Measurements from ENCODE around the gene TRIP12.
"Not testable (repeated sequence)": the region's sequence is repeated elsewhere in the genome, so short reads cannot be mapped to it uniquely, and the experiment has no call there.

TRIP12 gene

DNA sequence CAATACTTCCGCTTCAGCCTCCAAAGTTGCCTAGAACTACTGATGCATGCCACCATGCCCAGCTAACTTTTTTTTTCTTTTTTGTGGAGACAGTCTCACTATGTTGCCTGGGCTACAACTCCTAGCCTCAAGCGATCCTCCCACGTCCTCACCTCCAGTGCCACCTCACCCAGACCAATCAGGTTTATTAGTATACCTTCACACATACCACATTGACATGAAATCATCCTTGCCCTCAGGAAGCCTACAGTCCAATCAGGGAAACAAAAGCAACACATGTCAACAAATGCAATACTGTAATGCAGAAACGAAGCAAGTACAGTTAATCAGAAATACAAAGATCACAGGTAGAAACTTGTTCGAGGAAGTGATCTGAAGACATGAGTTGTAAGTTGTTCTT, 4.0 kb downstream of the TRIP12 start:
- no peak for DNase-seq

DNA sequence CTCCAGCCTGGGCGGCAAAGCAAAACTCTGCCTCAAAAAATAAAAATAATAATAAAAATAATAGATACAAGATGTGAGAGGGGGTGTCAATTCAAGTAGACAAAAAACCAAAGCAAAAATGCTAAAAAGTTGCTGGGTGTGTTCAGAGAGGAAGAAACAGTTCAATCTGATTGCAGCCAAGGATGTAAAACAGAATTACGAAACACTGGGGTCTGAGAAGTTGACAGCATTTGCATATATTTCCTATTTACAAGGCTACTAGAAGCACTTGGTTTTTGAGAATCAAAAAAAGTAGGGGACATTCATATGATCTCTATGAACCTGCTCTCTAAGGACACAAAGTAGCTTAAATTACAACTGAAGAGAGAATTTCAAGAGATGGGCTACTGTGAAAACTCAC, 7.6 kb downstream of the TRIP12 start:
- DNase-seq, result no peak

DNA sequence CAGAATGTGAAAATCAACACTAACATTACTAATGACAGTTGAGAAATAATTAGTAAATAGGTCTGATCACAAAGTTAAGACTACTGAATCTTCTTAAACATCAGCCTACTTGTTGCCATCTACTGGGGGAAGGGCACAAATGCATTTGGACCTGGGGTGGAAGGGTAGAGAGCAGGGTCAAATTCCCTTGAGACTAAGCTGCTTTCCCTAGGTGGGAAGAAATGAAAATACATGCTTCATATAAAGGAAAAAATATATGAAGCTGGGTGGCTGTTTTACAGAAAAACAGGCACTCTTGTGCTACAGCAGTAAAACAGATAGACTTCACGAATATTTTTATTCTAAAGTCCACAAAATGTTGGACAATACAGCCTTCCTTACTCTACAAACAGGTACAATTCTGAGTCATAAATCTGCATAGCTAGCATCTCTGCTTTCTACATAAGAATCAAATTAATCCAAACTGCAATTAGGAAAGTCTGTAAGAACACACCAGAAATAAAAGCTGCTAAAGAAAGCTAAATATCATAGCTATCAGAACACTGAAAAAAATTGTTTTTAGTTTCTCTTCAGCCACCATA, 10.9 kb downstream of the TRIP12 start:
- no peak for DNase-seq

DNA sequence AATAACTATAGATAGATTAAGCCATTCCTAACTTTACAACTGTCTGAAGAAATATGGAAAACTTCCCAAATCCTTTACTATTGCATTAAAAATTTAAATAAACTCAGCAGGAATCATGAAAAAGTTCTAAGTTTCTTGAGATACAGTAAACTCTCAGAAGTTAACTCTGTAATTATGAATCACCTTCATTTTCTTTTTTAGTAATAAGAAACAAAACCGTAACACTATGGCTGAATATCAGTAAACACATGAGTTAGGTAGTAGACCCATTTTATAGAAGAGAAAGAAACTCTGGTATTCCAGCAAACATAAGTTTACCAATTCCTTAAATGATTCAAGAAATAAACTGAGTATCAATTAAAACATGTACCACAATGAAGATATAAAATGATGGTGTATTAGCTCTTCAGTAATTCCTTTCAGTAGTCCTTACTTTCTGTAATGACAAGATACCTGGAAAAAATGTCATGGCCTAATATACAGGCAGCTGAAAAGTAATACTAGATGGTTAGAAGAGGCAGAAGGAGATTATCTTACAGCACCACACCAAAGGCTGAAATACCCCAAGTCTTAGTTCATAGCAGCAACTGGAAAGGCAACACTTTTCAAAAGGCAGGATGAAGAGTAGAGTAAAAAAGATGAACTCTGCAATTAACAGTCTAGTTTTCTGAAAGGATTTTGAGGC, 11.5 kb downstream of the TRIP12 start:
- DNase-seq, result no peak

DNA sequence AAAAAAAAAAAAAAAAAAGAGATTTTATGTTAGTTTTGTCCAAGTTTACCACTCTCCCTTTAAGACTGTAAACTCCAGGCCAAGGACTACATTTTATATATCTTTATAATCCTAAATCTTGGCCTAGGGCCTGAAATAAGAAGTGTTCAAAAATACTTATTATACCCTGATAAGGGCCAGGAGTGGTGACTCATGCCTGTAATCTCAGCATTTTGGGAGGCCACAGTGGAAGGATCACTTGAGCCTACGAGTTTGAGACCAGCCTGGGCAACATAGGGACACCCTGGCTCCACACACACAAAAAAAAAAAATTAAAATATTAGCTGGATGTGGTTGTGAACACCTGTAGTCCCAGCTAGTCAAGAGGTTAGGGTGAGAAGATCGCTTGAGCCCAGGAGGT, 12.7 kb downstream of the TRIP12 start:
- DNase-seq, result no peak

DNA sequence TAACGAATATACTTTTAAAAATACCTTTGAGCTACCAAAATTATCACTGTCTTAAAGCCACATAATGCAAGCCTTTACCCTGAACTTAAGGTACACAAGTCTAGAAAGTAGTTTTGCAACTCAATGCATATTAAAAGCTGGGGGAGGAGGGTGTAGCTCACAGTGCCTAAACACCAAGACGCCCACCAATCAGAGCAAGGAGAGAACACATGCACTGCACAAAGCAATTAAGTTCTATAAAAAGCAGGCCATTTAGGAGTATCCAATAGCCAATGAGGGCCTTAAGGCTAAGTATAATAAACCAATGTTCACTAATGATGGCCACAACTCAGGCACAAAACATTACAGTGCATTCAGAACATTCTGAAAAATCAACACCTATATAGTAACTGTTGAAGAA, 16.2 kb downstream of the TRIP12 start:
- no peak for DNase-seq

DNA sequence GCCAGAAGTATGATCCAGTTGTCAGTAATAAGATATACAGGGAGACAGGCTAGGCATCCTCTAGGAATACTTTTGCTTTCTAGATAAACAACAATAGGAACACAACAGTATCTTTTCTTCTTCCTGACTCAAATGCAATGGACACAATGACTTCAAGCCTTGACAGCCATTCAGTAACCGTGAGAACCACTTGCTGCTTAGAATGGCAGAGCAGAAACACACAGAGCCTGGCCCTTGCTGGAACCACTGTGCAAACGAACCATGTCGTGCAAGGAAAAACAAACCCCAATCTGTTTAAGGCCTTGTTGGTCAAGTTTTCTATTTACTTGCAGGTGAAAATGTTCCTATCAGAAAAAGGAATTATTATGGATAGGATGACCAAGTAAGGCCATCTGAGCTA, 18.8 kb downstream of the TRIP12 start:
- DNase-seq, result no peak

DNA sequence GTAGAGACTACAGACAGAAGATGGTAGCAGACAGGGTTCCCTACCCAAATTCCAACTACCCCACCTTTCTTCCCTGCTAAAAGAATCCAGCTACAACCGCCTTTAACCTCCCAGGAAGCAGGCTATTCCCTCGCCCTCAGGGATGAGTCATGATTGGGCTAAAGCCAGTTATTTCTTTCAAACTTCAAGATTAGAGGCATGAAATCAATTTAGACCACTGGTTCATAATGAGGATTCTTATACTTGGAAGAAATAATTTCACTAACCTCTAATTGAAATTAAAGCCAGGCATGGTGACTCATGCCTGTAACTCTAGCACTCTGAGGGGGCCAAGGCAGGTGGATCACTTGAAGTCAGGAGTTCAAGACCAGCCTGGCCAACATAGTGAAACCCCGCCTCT, 20.0 kb downstream of the TRIP12 start:
- DNase-seq, result no peak

DNA sequence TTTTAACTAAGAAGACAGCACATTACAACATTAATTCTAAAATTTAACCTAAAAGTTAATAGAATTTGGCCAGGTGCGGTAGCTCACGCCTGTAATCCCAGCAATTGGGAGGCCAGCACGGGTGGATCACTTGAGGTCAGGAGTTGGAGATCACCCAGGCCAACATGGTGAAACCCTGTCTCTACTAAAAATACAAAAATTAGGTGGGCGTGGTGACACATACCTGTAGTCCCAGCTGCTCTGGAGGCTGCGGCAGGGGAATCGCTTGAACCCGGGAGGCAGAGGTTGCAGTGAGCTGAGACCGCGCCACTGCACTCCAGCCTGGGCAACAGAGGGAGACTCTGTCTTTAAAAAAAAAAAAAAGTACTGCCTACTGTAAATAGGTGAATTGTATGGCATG, 21.3 kb downstream of the TRIP12 start:
- not testable (repeated sequence) for DNase-seq

DNA sequence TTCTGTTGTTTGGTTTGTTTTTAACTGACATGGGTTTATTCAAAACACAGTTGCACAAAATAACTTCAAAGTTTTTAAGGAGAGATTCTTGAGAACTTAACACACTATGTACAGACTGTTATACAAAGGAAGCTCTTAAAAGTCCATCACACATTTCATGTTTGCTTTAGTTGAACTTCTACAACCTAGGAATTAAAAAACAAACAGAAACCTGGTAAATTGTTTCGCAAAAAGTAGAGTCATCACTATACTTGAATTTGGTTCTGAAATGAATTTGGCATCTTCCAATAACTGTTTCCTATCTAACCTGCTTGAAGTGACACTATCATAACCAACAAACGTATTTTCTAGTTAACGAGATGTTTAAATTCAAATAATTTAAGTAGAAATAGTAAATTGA, 21.8 kb downstream of the TRIP12 start:
- no peak for DNase-seq

DNA sequence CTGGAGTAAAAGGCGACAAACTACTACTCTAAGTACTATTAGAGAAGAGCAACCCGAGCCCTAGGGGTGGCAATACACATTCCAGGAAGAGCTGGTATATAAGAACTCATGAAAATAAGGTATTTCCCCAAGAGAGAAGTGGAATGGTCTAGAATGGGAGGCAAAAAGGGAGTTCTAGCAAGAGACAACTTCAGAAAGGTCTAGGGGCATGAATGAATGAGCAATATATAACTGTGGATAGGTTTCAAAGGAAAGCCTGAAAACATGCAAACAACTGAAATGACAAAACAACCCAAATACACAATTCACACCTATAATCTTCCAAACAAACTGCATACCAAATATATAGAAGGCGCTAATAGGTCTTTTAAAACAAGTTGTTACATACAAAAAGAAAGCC, 22.2 kb downstream of the TRIP12 start:
- DNase-seq, result no peak

DNA sequence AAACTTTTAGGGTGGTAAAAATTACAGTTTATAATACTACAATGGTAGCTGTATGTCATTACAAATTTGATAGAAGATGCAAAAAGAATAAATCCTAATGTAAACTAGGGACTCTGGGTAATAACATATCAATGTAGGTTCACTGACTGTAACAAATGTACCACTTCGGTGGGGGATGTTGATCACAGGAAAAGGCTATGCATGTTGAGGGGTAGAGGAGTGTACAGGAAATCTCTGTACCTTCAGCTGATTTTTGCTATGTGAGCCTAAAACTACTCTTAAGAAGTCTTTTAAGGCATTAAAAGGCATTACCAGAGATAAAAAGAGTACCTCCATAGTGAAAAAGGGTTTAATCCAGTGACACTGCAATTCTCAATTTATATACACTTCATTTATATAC, 25.0 kb downstream of the TRIP12 start:
- DNase-seq, result no peak

DNA sequence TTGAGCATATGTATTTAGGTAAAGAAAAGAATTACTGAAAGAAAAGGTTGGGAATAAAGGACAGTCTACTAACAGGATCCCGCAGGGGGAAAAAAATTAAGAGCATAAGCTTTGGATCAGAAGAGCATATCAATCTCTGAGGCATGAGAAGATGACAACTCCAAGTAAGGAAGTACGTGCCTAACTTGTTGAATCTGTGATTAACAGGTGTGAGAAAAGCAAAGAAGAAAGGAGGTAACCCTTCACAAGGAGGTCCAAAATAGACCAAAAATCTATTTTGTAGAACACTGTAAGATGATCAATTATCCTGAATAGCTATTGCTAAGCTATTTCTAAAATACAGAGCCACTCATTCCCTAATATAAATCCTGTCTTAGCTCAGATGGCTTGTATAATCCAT, 32.8 kb downstream of the TRIP12 start:
- DNase-seq, result no peak

DNA sequence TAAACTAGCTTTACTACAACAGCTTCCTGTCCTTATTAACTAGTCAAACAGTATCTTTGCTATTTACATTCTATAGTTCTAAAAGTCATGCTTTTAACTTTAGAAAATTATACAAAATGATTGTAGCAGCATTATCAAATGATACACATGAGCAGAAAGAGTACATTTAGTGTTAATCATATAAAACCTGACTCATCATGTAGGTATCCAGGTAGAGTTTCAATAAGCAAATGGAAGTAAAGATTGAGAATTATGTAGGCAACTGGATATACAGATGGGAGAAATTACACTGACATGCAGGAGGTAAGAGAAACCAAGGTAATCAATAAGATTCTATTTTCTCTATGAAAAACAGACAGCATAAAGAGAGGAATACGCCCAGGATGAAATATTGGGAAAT, 33.8 kb downstream of the TRIP12 start:
- no peak for DNase-seq

DNA sequence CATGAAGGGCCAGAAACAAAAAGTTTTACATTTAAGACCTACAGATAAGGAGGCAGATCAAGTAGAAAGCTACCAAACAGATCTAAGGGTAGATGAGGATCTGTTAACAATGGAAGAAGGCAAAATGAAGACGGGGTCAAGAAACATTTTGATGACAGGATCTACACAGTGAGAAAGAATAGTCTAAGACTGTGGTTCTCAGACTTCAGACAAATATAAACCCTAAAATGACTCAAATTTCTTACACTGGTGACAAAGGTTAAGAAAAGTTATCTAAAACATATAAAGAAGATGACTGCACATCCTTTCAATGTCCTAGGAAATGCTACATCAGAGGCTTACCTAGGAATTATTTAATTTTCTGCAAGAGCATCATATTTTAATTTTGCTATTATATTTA, 34.4 kb downstream of the TRIP12 start:
- DNase-seq, result no peak

DNA sequence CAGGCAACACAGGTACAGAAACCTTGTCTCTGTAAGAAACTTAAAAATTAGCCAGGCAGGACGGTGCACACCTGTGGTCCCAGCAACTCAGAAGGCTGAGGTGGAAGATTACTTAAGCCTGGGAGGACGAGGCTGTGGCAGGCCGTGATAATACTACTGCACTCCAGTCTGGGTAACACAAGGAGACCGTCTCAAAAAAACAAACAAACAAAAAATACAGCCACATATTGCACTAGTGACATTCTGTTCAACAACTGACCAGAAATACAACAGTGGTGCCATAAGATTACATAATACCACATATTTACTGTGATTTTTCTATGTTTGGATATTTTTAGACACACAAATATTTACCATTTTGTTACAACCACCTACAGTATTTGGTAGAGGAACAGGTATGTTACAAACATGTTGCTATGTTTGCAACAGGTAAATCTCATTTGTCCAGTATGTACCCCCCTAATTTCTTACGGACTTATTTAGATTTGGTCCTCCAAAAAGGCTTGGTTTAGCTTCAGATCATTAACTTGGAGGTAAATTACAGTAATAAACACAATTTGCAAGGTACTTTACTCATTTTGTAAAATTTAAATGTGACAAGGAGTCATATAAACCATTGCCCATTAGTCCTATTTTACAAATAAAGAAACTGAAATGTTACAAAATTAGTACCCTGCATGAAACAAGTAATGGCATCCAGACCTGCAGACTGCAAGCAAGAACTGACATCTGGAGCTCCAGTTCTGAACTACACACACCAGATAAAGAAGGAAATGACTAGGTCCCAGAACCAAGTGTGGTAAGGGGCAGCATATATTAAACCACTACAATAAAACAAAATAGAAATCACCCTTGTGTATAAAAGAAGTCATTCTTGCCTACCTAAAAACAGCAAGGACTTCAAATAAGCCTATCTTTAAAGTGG, 36.8 kb downstream of the TRIP12 start:
- no peak for DNase-seq

DNA sequence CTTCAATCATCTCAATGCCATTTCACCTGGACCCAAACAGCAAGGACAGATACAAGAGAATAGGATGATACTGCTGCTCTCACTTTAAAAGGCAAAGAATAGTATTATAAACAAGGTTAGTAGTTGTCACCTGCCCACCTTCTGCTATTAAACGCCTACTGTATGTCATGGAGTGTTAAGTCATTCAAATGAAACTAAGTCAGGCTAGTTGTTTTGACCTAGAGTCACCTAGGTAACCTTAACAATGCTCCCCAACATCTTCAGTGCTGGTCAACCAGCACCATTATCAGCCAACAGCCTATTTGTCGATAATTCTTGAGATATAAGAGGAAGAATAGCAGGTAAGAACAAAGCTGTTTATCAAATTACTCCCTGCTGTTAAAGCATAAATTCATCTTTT, 39.2 kb downstream of the TRIP12 start:
- DNase-seq, result no peak

DNA sequence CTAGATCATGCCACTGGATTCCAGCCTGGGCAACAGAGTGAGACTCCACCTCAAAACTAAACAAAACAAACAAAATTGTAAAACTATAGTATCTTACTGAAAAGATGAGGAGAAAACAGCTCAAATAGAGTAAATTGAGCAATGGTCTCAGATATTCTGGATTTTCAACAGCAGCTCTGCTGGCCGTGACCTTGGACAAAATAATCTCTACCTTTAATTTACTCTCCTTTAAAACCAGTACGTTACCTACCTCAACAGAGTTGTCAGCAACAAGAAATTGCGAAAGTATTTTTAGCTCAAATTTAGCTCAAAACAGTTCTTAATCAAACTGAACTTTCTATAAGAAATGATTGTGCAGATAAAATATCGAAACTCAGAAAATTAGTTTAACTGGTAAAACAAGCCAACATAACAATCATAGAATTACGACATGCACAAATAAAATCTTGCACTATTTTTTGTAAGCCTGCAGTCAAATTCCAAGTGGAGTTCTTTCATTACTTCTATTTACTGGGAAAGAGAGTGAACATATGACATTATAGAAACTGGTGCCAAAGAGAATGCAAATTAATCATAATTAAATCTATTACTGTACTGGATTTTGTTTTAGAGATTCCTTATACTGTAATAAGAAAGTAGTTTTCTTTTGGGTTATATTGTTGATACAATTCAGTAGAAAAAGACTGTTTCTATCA, 40.8 kb downstream of the TRIP12 start:
- DNase-seq, result no peak

DNA sequence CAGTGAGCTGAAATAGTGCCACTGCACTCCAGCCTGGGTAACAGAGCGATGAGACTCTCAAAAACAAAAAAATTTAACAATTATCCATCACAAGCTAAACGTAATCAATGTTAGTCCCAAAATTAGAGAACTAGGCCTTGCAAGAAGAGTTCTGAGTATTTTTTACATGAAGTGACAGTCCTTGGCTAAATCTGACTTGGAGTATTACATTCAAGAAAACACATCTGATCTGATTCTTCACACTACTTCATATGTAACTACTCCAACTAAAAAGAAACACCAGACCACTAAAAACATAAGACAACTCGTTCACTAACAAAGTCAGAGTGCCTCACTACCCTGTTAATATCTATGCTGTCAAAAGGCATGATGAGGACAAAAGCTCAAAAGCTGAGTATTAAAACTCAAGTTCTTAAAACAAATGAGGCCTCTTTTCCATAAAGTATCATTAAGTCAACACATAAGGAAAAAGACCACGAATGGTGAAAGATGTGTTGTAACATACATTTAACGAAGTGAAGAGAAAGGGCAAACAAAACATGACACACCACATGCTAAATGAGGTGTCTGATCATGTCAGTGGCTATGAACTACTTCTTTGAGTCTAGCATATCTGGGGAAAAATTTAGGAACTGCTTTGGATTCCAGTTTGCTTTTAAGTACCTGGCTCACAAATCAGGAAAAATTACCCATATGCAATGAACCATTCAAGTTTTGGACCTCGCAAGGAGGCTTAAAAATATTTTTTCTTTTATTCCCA, 42.4 kb downstream of the TRIP12 start:
- DNase-seq, result no peak

DNA sequence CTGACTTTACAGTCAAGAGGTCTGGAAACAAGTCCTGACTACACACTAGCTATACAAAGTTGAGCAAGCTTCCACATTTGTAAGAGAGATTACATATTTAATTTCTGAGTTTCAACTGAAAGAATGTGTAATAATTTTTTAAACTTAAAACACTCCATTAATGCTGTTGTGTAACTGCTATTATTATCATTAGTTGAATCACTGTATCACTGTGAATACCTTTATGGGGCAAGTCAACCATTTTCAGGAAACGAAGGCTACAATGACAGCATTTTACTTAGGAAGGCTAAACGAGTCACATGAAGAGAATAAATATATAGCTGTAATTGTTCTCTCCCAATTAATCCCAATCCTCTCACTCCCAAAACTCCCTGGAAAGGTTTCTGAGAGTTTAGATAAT, 46.3 kb downstream of the TRIP12 start:
- DNase-seq, result no peak

DNA sequence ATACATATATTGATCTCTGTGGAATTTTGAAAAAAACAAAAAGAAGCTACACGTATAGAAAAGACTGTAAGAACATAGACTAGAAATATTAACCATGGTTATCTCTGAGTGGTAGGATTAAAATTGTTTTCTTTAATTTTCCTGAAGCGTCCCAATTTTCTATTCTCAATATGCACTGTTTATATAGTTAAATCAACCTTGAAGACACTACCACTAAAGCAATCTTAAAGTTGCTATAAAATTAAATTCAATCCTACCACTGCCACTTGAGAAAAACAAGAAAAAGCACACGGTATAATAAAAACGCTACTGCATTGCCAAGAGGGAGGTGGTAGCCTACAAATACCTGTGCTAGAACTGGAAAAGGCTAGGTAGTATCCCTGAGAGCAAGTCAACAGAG, 47.2 kb downstream of the TRIP12 start:
- DNase-seq, result no peak

DNA sequence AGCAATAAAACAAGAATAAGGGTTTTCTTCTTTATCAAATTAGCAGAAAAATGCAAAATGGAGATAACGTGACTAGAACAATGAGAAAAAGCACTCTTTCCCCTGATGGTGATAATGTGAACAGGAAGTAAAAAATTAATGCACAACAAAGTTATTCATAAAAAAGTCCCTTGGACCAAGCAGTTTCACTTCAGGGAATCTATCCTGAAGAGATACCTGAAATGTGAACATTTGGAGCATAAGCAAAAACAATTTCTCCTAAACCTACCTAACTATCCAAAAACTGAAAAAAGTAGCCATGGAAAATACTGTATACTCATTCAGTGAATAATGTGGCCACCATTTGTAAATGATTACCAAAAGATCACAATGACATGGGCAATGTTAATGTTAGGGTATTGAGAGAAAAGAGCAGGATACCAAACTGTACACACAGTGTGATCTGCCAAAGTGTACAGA, 48.7 kb downstream of the TRIP12 start:
- no peak for DNase-seq

Measured in NCI-H2107 (cell line).